WTC11 (cell line): ENCODE data around the gene PTPRK.

ENCODE experiments used
- ATF6 ChIP-seq: sonication (generic); formaldehyde crosslinking; IDR thresholded peaks from 2 replicates; pipeline ENCODE4 v1.8.1; 2023; ENCODE audit warnings: mild to moderate bottlenecking, missing genetic modification reagents
- CTCF ChIP-seq: fragments of 200-600 bp; IDR thresholded peaks from 2 replicates; pipeline ENCODE4 v1.8.0; 2022; ENCODE audit warnings: antibody characterized with exemption
- E2F4 ChIP-seq: sonication (generic); formaldehyde crosslinking; IDR thresholded peaks from 2 replicates; pipeline ENCODE4 v1.8.1; 2022; ENCODE audit warnings: low read depth, mild to moderate bottlenecking, moderate library complexity, missing genetic modification reagents, borderline replicate concordance
- ELF4 ChIP-seq: sonication (generic); formaldehyde crosslinking; IDR thresholded peaks from 2 replicates; pipeline ENCODE4 v1.8.1; 2022; ENCODE audit warnings: low read depth, mild to moderate bottlenecking, moderate library complexity, missing genetic modification reagents
- ESRRA ChIP-seq: sonication (generic); formaldehyde crosslinking; IDR thresholded peaks from 2 replicates; pipeline ENCODE4 v1.8.1; 2022; ENCODE audit warnings: mild to moderate bottlenecking, missing genetic modification reagents, borderline replicate concordance
- ETV6 ChIP-seq: sonication (generic); formaldehyde crosslinking; IDR thresholded peaks from 2 replicates; pipeline ENCODE4 v1.8.1; 2022; ENCODE audit warnings: mild to moderate bottlenecking, missing genetic modification reagents
- FOXJ3 ChIP-seq: sonication (generic); formaldehyde crosslinking; IDR thresholded peaks from 2 replicates; pipeline ENCODE4 v1.9.0; 2021; ENCODE audit warnings: missing genetic modification reagents, mild to moderate bottlenecking, borderline replicate concordance
- NFATC4 ChIP-seq: fragments of 250-450 bp; sonication (Bioruptor Pico); IDR thresholded peaks from 2 replicates; pipeline ENCODE4 v1.9.0; 2021; ENCODE audit warnings: mild to moderate bottlenecking
- NR3C1 ChIP-seq: sonication (generic); formaldehyde crosslinking; conservative IDR thresholded peaks from 2 replicates; pipeline ENCODE4 v1.8.1; 2023; ENCODE audit warnings: low read depth, mild to moderate bottlenecking, missing genetic modification reagents
- OVOL2 ChIP-seq: fragments of 250-450 bp; sonication (Bioruptor Pico); IDR thresholded peaks from 2 replicates; pipeline ENCODE4 v1.9.0; 2021; ENCODE audit warnings: mild to moderate bottlenecking, borderline replicate concordance
- ZNF232 ChIP-seq: sonication (generic); formaldehyde crosslinking; IDR thresholded peaks from 2 replicates; pipeline ENCODE4 v1.8.0; 2022; ENCODE audit warnings: mild to moderate bottlenecking, missing genetic modification reagents
- ZNF396 ChIP-seq: fragments of 250-450 bp; sonication (Bioruptor Pico); IDR thresholded peaks from 2 replicates; pipeline ENCODE4 v1.8.0; 2021; ENCODE audit warnings: mild to moderate bottlenecking, moderate library complexity, borderline replicate concordance
- ZNF416 ChIP-seq: fragments of 250-450 bp; sonication (Bioruptor Pico); IDR thresholded peaks from 2 replicates; pipeline ENCODE4 v1.9.0; 2021; ENCODE audit warnings: mild to moderate bottlenecking, inconsistent platforms

GRCh38 chr6:128070406-128070805, 450.0 kb downstream of the PTPRK start:
- TF ChIP-seq ZNF416 (CRISPR knock-in tag) (no peak), CTCF (no peak), OVOL2 (no peak), NR3C1 (CRISPR knock-in tag) (no peak), NFATC4 (CRISPR knock-in tag) (no peak), ELF4 (CRISPR knock-in tag) (no peak), ATF6 (CRISPR knock-in tag) (no peak), ZNF396 (CRISPR knock-in tag) (no peak), ETV6 (CRISPR knock-in tag) (no peak), ZNF232 (CRISPR knock-in tag) (no peak), FOXJ3 (CRISPR knock-in tag) (no peak), ESRRA (no peak), E2F4 (CRISPR knock-in tag) (no peak)
